H1 (cell line): Measurements from ENCODE around the gene MCFD2. TPM values are rescaled to one million over a fixed set of nuclear protein-coding genes. Genes with fewer than 3 reads are reported as not detected.

ENCODE experiments used
- CTCF ChIA-PET: fragments of 300-600 bp; sonication (Branson Sonifier 250); formaldehyde crosslinking; loops from one replicate; lab custom pipeline; 2021; ENCODE audit not compliant: partially characterized antibody; lab: Charles Lee
- POLR2A ChIA-PET: fragments of 300-600 bp; sonication (Branson Sonifier 250); formaldehyde crosslinking; loops from one replicate; lab custom pipeline; 2021; ENCODE audit warnings: inconsistent platforms; ENCODE audit not compliant: partially characterized antibody; lab: Charles Lee
- DNase-seq, 2 experiments: peaks; one replicate each; pipeline versions ENCODE4 v3.0.0 to v3.0.0-alpha.2; 2010 to 2022; ENCODE audit warnings: low spot score in 2 of 2, low read depth in 1 of 2, mixed read lengths in 1 of 2
- FAIRE-seq: peaks from 2 replicates; lab custom pipeline; 2011; peaks lifted over from hg19 to GRCh38; lab: Jason Lieb, UNC
- H2AFZ ChIP-seq: 2 replicates; pipeline ENCODE4 v1.8.1; 2012; ENCODE audit warnings: low read length, inconsistent platforms
- H2AK5ac ChIP-seq: 2 replicates; pipeline ENCODE4 v1.6.1; 2013; ENCODE audit warnings: low read depth, low read length
- H2BK120ac ChIP-seq: replicated peaks from 2 replicates; pipeline ENCODE3; 2013; ENCODE audit warnings: low read depth, low read length, inconsistent platforms
- H2BK12ac ChIP-seq: 2 replicates; pipeline ENCODE4 v1.6.1; 2013; ENCODE audit warnings: low read depth, low read length
- H2BK15ac ChIP-seq: 2 replicates; pipeline ENCODE4 v1.6.1; 2013; ENCODE audit warnings: low read length
- H2BK20ac ChIP-seq: 2 replicates; pipeline ENCODE4 v1.6.1; 2013; ENCODE audit warnings: low read length
- H2BK5ac ChIP-seq: 2 replicates; pipeline ENCODE4 v1.6.1; 2013; ENCODE audit warnings: low read depth, low read length
- H3K14ac ChIP-seq: 2 replicates; pipeline ENCODE4 v1.6.1; 2013; ENCODE audit warnings: inconsistent platforms; ENCODE audit not compliant: insufficient read length
- H3K18ac ChIP-seq: 2 replicates; pipeline ENCODE4 v1.6.1; 2013; ENCODE audit warnings: low read length; ENCODE audit errors: extremely low read depth
- H3K23ac ChIP-seq: 2 replicates; pipeline ENCODE4 v1.6.1; 2013; ENCODE audit warnings: inconsistent platforms; ENCODE audit not compliant: insufficient read length
- H3K23me2 ChIP-seq: 2 replicates; pipeline ENCODE4 v1.6.1; 2013; ENCODE audit warnings: low read depth, low read length
- H3K27ac ChIP-seq: 2 replicates; pipeline ENCODE4 v1.6.1; 2011; ENCODE audit warnings: low read depth, low read length, inconsistent platforms
- H3K27me3 ChIP-seq, 4 experiments: replicated peaks in 1 of 4; 1 replicate in 1 of 4; 2 replicates in 3 of 4; pipeline versions ENCODE4 v1.6.1 to v1.8.1; 2011 to 2013; ENCODE audit warnings: low read length in 3 of 4, mild to moderate bottlenecking in 3 of 4, inconsistent platforms in 2 of 4, mixed read lengths in 2 of 4, moderate library complexity in 1 of 4; ENCODE audit not compliant: control insufficient read depth in 3 of 4, insufficient read depth in 3 of 4; ENCODE audit errors: extremely low read depth in 1 of 4
- H3K36me3 ChIP-seq, 4 experiments: 2 replicates each; pipeline versions ENCODE4 v1.6.1 to v1.8.1; 2011 to 2013; ENCODE audit warnings: mild to moderate bottlenecking in 4 of 4, low read length in 3 of 4, moderate library complexity in 2 of 4, control low read depth in 1 of 4, inconsistent platforms in 1 of 4; ENCODE audit not compliant: insufficient read depth in 4 of 4, control insufficient read depth in 2 of 4
- H3K4ac ChIP-seq: replicated peaks from 2 replicates; pipeline ENCODE3; 2013; ENCODE audit warnings: low read length, low read depth, mixed read lengths, inconsistent platforms; ENCODE audit not compliant: insufficient read length
- H3K4me1 ChIP-seq, 4 experiments: replicated peaks in 1 of 4; 1 replicate in 1 of 4; 2 replicates in 3 of 4; pipeline versions ENCODE4 v1.6.1 to v1.8.1; 2011 to 2013; ENCODE audit warnings: low read length in 3 of 4, inconsistent platforms in 2 of 4, mixed read lengths in 1 of 4; ENCODE audit not compliant: insufficient read depth in 4 of 4, control insufficient read depth in 3 of 4
- H3K4me2 ChIP-seq, 2 experiments: 2 replicates each; pipeline versions ENCODE4 v1.6.1 to v1.8.1; 2011 to 2013; ENCODE audit warnings: low read depth in 2 of 2, low read length in 2 of 2, control low read depth in 1 of 2, inconsistent platforms in 1 of 2, mild to moderate bottlenecking in 1 of 2; ENCODE audit not compliant: insufficient read depth in 1 of 2
- H3K4me3 ChIP-seq, 4 experiments: fragments of 200-600, 300-600 bp in 1 of 4; sonication (generic), shearing (Covaris generic), sonication (Bioruptor Twin) in 1 of 4; 2 replicates each; pipeline versions ENCODE4 v1.5.1 to v1.8.1; 2011 to 2016; ENCODE audit warnings: low read length in 4 of 4, low read depth in 3 of 4, control low read depth in 2 of 4, inconsistent platforms in 2 of 4, mild to moderate bottlenecking in 2 of 4, mixed read lengths in 1 of 4, moderate library complexity in 1 of 4; ENCODE audit not compliant: insufficient read depth in 2 of 4; ENCODE audit errors: extremely low read depth in 1 of 4
- H3K56ac ChIP-seq: replicated peaks from 2 replicates; pipeline ENCODE3; 2013; ENCODE audit warnings: low read depth, mild to moderate bottlenecking, mixed read lengths, low read length, inconsistent platforms; ENCODE audit not compliant: insufficient read length
- H3K79me1 ChIP-seq: 2 replicates; pipeline ENCODE4 v1.6.1; 2013; ENCODE audit warnings: low read depth, low read length, control low read depth
- H3K79me2 ChIP-seq, 2 experiments: 2 replicates each; pipeline versions ENCODE4 v1.6.1 to v1.8.1; 2012 to 2013; ENCODE audit warnings: low read length in 2 of 2, mild to moderate bottlenecking in 2 of 2, inconsistent platforms in 1 of 2; ENCODE audit not compliant: insufficient read depth in 2 of 2, control insufficient read depth in 1 of 2
- H3K9ac ChIP-seq, 4 experiments: replicated peaks in 1 of 4; 1 replicate in 1 of 4; 2 replicates in 3 of 4; pipeline versions ENCODE4 v1.6.1 to v1.8.1; 2011 to 2013; ENCODE audit warnings: low read depth in 3 of 4, low read length in 3 of 4, control low read depth in 2 of 4, mild to moderate bottlenecking in 2 of 4, moderate library complexity in 2 of 4, inconsistent platforms in 1 of 4; ENCODE audit errors: extremely low read depth in 1 of 4
- H3K9me3 ChIP-seq, 2 experiments: 2 replicates each; pipeline versions ENCODE4 v1.6.1 to v1.8.1; 2012 to 2013; ENCODE audit warnings: mild to moderate bottlenecking in 2 of 2, moderate library complexity in 2 of 2, control low read depth in 1 of 2, inconsistent platforms in 1 of 2, low read depth in 1 of 2, low read length in 1 of 2, mixed read lengths in 1 of 2; ENCODE audit not compliant: insufficient read depth in 2 of 2
- H4K20me1 ChIP-seq, 2 experiments: replicated peaks in 1 of 2; 2 replicates each; pipeline versions ENCODE3 to v1.8.1; 2011 to 2013; ENCODE audit warnings: inconsistent platforms in 2 of 2, low read length in 2 of 2, mild to moderate bottlenecking in 1 of 2; ENCODE audit not compliant: insufficient read depth in 2 of 2, control insufficient read depth in 1 of 2
- H4K5ac ChIP-seq: 2 replicates; pipeline ENCODE4 v1.6.1; 2013; ENCODE audit warnings: low read length, low read depth, mixed read lengths, inconsistent platforms; ENCODE audit not compliant: insufficient read length
- H4K8ac ChIP-seq: 2 replicates; pipeline ENCODE4 v1.8.0; 2013; ENCODE audit warnings: mild to moderate bottlenecking, moderate library complexity, low read length, inconsistent platforms; ENCODE audit not compliant: insufficient read depth; ENCODE audit errors: extremely low read depth
- H4K91ac ChIP-seq: replicated peaks from 2 replicates; pipeline ENCODE3; 2013; ENCODE audit warnings: low read length, mixed read lengths, inconsistent platforms; ENCODE audit not compliant: insufficient read length
- ATF3 ChIP-seq: IDR thresholded peaks from 2 replicates; pipeline ENCODE4 v1.6.1; 2011; ENCODE audit warnings: low read depth, mild to moderate bottlenecking, low read length; ENCODE audit not compliant: insufficient read depth
- GTF2F1 ChIP-seq: IDR thresholded peaks from 2 replicates; pipeline ENCODE4 v1.6.1; 2012; ENCODE audit warnings: low read depth, low read length, improper control_type of control experiment, borderline replicate concordance
- SIRT6 ChIP-seq: IDR thresholded peaks from one replicate; pipeline ENCODE4 v1.7.1; 2012; ENCODE audit warnings: low read length, inconsistent platforms
- SUZ12 ChIP-seq: fragments of 200-600 bp; sonication (generic); IDR thresholded peaks from 2 replicates; pipeline ENCODE4 v1.6.1; 2012; ENCODE audit warnings: mild to moderate bottlenecking, inconsistent platforms, low read length, moderate library complexity, mixed read lengths
- TAF1 ChIP-seq: IDR thresholded peaks from 2 replicates; pipeline ENCODE4 v1.6.1; 2011; ENCODE audit warnings: mild to moderate bottlenecking, low read depth, low read length
- WGBS, 2 experiments: shearing (Covaris generic) in 1 of 2; methylation state at CpG; one replicate each; pipeline versions ENCODE4 v1.1.6 to v1.1.7; 2013 to 2015; ENCODE audit warnings: low lambda C conversion rate in 2 of 2, mixed read lengths in 2 of 2, inconsistent platforms in 1 of 2, low coverage in 1 of 2, missing lambda C conversion rate in 1 of 2; ENCODE audit not compliant: insufficient replicate concordance in 2 of 2, insufficient coverage in 1 of 2, insufficient read length in 1 of 2; ENCODE audit errors: extremely low coverage in 1 of 2, missing lambda C conversion rate in 1 of 2; 5-methylcytosine and 5-hydroxymethylcytosine counted together
- polyA plus RNA-seq, 7 experiments: library from polyadenylated mRNA; depleted of rRNA in 3 of 7; stranded (reverse) in 5 of 7; unstranded in 2 of 7; fragments of >200 nt in 5 of 7; fragments of 200-250 nt in 2 of 7; gene quantifications; 1 replicate in 5 of 7; 2 replicates in 1 of 7; 4 replicates in 1 of 7; pipeline versions ENCODE4 v1.2.1 to v1.2.3, GENCODE V29; 2011 to 2013; ENCODE audit warnings: missing spikeins in 2 of 7, mixed read lengths in 2 of 7
- total RNA-seq: library from RNA; stranded (reverse); fragmentation: NEBNext Ultra II Directional; extraction: Animal tissue kit (Norgen Biotek cat#: 25700); gene quantifications from 2 replicates; pipeline ENCODE4 v1.2.1, GENCODE V29; 2021

Gene MCFD2
- total and polyA plus RNA-seq, 2 of the 8 experiments (the other 6 are each of a cell fraction or from before 2014, with no cell fraction given) = 35.2 to 76.2 TPM

- H2BK12ac ChIP-seq = no peak overlapping the region
- no peak overlapping the region for H2BK120ac ChIP-seq
- H3K9me3 ChIP-seq = no peaks in the 10 kb centered on the region
- H3K79me2 ChIP-seq = no peaks in the 10 kb centered on the region
- H3K27me3 ChIP-seq = no peaks in the 10 kb centered on the region; a peak in 1 of 7 replicates
- H3K14ac ChIP-seq = no peak overlapping the region
- no peak overlapping the region for H3K56ac ChIP-seq
- H3K4me2 ChIP-seq = no peak overlapping the region
- H2AFZ ChIP-seq = no peak overlapping the region
- no peak for DNase-seq
- H2BK5ac ChIP-seq = no peak overlapping the region
- H3K4me3 ChIP-seq = no peak overlapping the region
- no peaks in the 10 kb centered on the region for H3K23me2 ChIP-seq
- H2BK20ac ChIP-seq = no peak overlapping the region
- H4K5ac ChIP-seq = no peak overlapping the region
- no peaks in the 10 kb centered on the region for H4K20me1 ChIP-seq
- H3K27ac ChIP-seq = no peak overlapping the region
- H3K23ac ChIP-seq = no peak overlapping the region
- no peak for FAIRE-seq
- H2AK5ac ChIP-seq = no peak overlapping the region
- no peaks in the 10 kb centered on the region; a peak in 1 of 7 replicates for H3K4me1 ChIP-seq
- H2BK15ac ChIP-seq = no peak overlapping the region
- no peak overlapping the region for H4K91ac ChIP-seq
- no peak overlapping the region for H3K4ac ChIP-seq
- H3K9ac ChIP-seq = no peak overlapping the region
- ChIA-PET CTCF (interaction anchor here (0.6 kb wide), 1 partner anchor 78 kb away, joined by 4 read pairs; no protein-coding TSS in a partner anchor), POLR2A (no interaction called here)
- no peaks in the 10 kb centered on the region for H3K79me1 ChIP-seq
- WGBS, 2 experiments = 82% methylated on average over 3 of the region's 3 CpGs; no CpG with 5 or more reads in 1 of the 2 experiments
- H3K36me3 ChIP-seq = no peaks in the 10 kb centered on the region
- H4K8ac ChIP-seq = no peak overlapping the region
- no peak overlapping the region for H3K18ac ChIP-seq
- TF ChIP-seq ATF3 (no peak), TAF1 (no peak), GTF2F1 (no peak), SIRT6 (no peak), SUZ12 (no peak)
These were observed 61.3 kb downstream of the MCFD2 start for GRCh38 chr2:46854260-46854659.
